ENCODE data around the gene FHIT. TPM values are rescaled to one million over a fixed set of nuclear protein-coding genes. Genes with fewer than 3 reads are reported as not detected.
A peak's percentile ranks its signal among the peaks of the same experiment; 100 is the strongest.

FHIT gene
- total and polyA plus RNA-seq, 2 experiments from 2014 or later = 0.22 to 0.90 TPM

DNA sequence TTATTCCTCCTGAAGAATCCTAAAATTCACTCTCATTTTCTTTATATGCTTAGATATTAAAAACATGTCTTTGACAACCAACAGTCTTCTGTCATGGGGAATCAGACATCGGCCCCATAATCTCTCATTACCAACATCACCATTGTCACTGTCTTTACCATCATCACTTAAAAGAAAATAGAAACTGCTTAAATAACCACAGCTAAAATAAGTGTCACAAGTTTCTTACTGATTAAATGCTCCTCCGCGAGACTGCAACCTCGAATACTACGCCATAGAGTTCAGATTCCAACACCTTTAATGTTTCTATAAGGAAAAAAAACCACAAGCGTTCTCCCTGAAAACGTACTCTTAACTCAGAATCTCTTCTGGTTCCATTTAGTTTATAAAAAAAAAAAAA, 1223.9 kb downstream of the FHIT start:
- no peaks in the 10 kb centered on the region for H3K36me3 ChIP-seq (ENCODE audit: low read depth)
- 85 to 87% methylated on average over 7 of the region's 7 CpGs for WGBS, 2 experiments (ENCODE audit: low coverage in 1 of 2, low lambda C conversion rate in 2 of 2, missing lambda C conversion rate in 2 of 2)
- H3K27ac ChIP-seq = no peak overlapping the region
- H3K27me3 ChIP-seq (replicated peaks; ENCODE audit: insufficient read depth) = no peaks in the 10 kb centered on the region
- peaks cover 14% of the 10 kb centered on the region; the same call in 1 of the 2 replicates for H3K4me1 ChIP-seq (ENCODE audit: insufficient read depth)
- no peaks in the 10 kb centered on the region for H3K79me2 ChIP-seq (ENCODE audit: insufficient read depth)
- H4K20me1 ChIP-seq (ENCODE audit: insufficient read depth) = no peaks in the 10 kb centered on the region
- H3K4me3 ChIP-seq = no peak overlapping the region
- in situ Hi-C loops (cut with MboI) = no loop called here
- TF ChIP-seq EZH2phosphoT487 (IDR thresholded peaks at IDR 0.05; ENCODE audit: insufficient read depth, low read depth) = no peak
- no peak for TF ChIP-seq EZH2 (IDR thresholded peaks at IDR 0.05; ENCODE audit: insufficient read depth, poor library complexity, severe bottlenecking)
- peaks cover 10% of the 10 kb centered on the region; the same call in 1 of the 2 replicates for H3F3A ChIP-seq (ENCODE audit: insufficient read depth)
- H3K4me2 ChIP-seq (ENCODE audit: unreplicated experiment) = no peak overlapping the region
- H2AFZ ChIP-seq = no peak overlapping the region
- no peaks in the 10 kb centered on the region for H3K9me2 ChIP-seq (ENCODE audit: insufficient read depth)
- no peak for DNase-seq
- H3K9ac ChIP-seq = no peak overlapping the region
- no peaks in the 10 kb centered on the region for H3K9me3 ChIP-seq (ENCODE audit: low read depth)

DNA sequence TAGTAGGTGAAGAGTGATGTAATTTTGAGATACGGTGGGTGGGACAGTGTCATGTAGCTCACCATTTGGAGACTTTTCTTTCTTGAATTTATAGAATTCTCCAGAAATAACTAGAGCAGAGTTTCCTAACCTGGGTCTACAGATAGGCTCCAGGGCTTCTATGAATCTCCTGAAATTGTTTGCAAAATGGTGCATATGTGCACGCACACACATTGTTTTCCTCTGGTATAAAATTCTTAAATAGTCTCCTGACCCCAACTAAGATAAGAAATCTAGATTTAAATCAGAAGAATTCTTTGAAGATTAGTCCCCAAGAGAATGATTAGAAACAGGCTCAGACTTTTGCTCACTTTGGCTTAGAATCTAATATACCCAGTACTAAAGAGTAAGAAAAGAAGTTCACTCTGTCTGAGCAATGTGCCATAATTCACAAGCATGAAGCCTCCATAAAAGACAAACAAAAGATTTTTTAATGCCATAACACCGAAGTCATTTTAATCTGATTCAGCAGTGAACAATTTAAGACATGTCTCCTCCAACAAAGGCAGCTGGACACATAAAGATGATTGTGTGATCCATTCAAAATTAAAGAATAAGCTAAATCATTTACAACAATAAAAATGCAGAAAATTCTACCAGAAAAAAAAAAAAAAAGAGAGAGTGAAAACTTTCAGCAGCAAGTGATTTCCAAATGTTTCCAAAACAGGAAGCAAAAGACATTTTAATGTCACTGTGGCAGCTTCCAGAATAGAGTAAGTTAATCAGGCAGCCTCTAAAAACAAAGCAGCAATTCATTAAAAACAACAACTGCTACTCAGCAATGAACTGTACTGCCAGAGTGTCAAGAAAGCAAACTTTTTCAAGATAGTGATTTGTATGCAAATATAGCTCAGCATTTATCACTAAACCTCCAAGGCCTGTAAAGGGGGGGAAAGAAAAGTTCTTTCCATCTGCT, 1225.9 kb downstream of the FHIT start:
- WGBS, 2 experiments (ENCODE audit: low coverage in 1 of 2, low lambda C conversion rate in 2 of 2, missing lambda C conversion rate in 2 of 2) = 37 to 43% methylated on average over 3 of the region's 3 CpGs

DNA sequence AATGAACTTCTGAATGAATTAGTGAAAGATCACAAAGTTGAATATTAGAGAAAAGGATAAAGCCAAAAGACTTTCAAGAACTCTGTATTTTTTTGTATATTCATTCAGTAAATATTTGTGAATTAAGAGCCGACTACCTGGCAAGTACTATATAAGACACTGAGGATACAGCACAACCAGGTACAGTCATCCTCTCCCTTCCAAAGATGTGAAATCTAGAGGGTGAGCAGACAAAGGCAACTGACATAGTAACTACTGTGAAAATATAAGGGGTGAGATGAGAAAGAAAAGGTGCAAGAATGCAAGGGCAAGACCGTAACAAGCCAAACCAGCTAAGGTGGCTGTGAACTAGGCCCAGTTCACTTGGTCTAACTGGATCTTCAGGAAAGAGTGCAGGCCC, 1226.9 kb downstream of the FHIT start:
- no peaks in the 10 kb centered on the region for H3K9me3 ChIP-seq (ENCODE audit: low read depth)
- 91 to 95% methylated on average over 2 of the region's 2 CpGs for WGBS, 2 experiments (ENCODE audit: low coverage in 1 of 2, low lambda C conversion rate in 2 of 2, missing lambda C conversion rate in 2 of 2)

More for the DNA sequence above, 1225.9 kb downstream of the FHIT start:
- H3K4me1 ChIP-seq (ENCODE audit: insufficient read depth) = peaks cover 14% of the 10 kb centered on the region; the same call in 1 of the 2 replicates
- H3K4me2 ChIP-seq (ENCODE audit: unreplicated experiment) = peak overlapping the region; percentile 46
- H3K36me3 ChIP-seq (ENCODE audit: low read depth) = no peaks in the 10 kb centered on the region
- no peaks in the 10 kb centered on the region for H4K20me1 ChIP-seq (ENCODE audit: insufficient read depth)
- DNase-seq = peak; percentile 44
- no peaks in the 10 kb centered on the region for H3K9me3 ChIP-seq (ENCODE audit: low read depth)
- no peak for TF ChIP-seq EZH2phosphoT487 (IDR thresholded peaks at IDR 0.05; ENCODE audit: insufficient read depth, low read depth)
- TF ChIP-seq EZH2 (IDR thresholded peaks at IDR 0.05; ENCODE audit: insufficient read depth, poor library complexity, severe bottlenecking) = no peak
- no peaks in the 10 kb centered on the region for H3K27me3 ChIP-seq (replicated peaks; ENCODE audit: insufficient read depth)
- no peak overlapping the region; the same call in 1 of the 2 replicates for H3K27ac ChIP-seq
- peaks cover 10% of the 10 kb centered on the region; the same call in 1 of the 2 replicates for H3F3A ChIP-seq (ENCODE audit: insufficient read depth)
- no peak overlapping the region for H3K9ac ChIP-seq
- in situ Hi-C loops (cut with MboI) = no loop called here
- no peaks in the 10 kb centered on the region for H3K79me2 ChIP-seq (ENCODE audit: insufficient read depth)
- peak overlapping the region; percentile 46 for H2AFZ ChIP-seq
- H3K9me2 ChIP-seq (ENCODE audit: insufficient read depth) = no peaks in the 10 kb centered on the region
- H3K4me3 ChIP-seq = no peak overlapping the region

DNA sequence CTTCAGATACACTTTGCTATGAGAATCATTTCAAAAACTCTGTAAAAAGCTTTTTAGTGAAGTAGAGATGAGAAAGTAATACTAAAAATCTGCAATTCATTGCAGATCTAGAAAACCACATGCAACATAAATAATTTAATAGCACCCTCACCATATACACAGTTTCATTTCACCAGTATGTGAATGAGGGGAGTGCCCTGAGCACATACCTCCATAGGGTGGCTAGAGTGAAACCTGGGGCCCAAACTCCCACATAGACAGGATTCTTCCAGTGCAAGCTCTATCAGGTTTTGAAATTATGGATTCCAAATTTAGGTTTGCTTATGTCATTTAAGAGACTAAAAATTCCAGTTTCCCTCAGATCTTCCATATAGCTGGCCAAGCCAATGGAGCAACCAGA, 1228.1 kb downstream of the FHIT start:
- H3K9me2 ChIP-seq (ENCODE audit: insufficient read depth) = no peaks in the 10 kb centered on the region
- H3K27me3 ChIP-seq (replicated peaks; ENCODE audit: insufficient read depth) = no peaks in the 10 kb centered on the region
- H3K79me2 ChIP-seq (ENCODE audit: insufficient read depth) = no peaks in the 10 kb centered on the region
- no peak overlapping the region for H3K4me3 ChIP-seq
- TF ChIP-seq EZH2phosphoT487 (IDR thresholded peaks at IDR 0.05; ENCODE audit: insufficient read depth, low read depth) (no peak), EZH2 (IDR thresholded peaks at IDR 0.05; ENCODE audit: insufficient read depth, poor library complexity, severe bottlenecking) (no peak)
- H2AFZ ChIP-seq = no peak overlapping the region
- no peaks in the 10 kb centered on the region for H4K20me1 ChIP-seq (ENCODE audit: insufficient read depth)
- H3K4me1 ChIP-seq (ENCODE audit: insufficient read depth) = peaks cover 14% of the 10 kb centered on the region; the same call in 1 of the 2 replicates
- in situ Hi-C loops (cut with MboI) = no loop called here
- no peak overlapping the region for H3K4me2 ChIP-seq (ENCODE audit: unreplicated experiment)
- H3K36me3 ChIP-seq (ENCODE audit: low read depth) = no peaks in the 10 kb centered on the region
- H3K27ac ChIP-seq = no peak overlapping the region
- H3K9ac ChIP-seq = no peak overlapping the region
- peaks cover 10% of the 10 kb centered on the region; the same call in 1 of the 2 replicates for H3F3A ChIP-seq (ENCODE audit: insufficient read depth)
- no peak for DNase-seq
- H3K9me3 ChIP-seq (ENCODE audit: low read depth) = no peaks in the 10 kb centered on the region

More for the DNA sequence above, 1226.9 kb downstream of the FHIT start:
- DNase-seq = no peak
- no peaks in the 10 kb centered on the region for H3K79me2 ChIP-seq (ENCODE audit: insufficient read depth)
- H3K4me3 ChIP-seq = no peak overlapping the region
- no peak overlapping the region for H3K4me2 ChIP-seq (ENCODE audit: unreplicated experiment)
- TF ChIP-seq EZH2 (IDR thresholded peaks at IDR 0.05; ENCODE audit: insufficient read depth, poor library complexity, severe bottlenecking) = no peak
- TF ChIP-seq EZH2phosphoT487 (IDR thresholded peaks at IDR 0.05; ENCODE audit: insufficient read depth, low read depth) = no peak
- in situ Hi-C loops (cut with MboI) = no loop called here
- H4K20me1 ChIP-seq (ENCODE audit: insufficient read depth) = no peaks in the 10 kb centered on the region
- no peak overlapping the region for H3K27ac ChIP-seq
- H3K36me3 ChIP-seq (ENCODE audit: low read depth) = no peaks in the 10 kb centered on the region
- no peaks in the 10 kb centered on the region for H3K27me3 ChIP-seq (replicated peaks; ENCODE audit: insufficient read depth)
- H3K4me1 ChIP-seq (ENCODE audit: insufficient read depth) = peaks cover 14% of the 10 kb centered on the region; the same call in 1 of the 2 replicates
- no peaks in the 10 kb centered on the region for H3K9me2 ChIP-seq (ENCODE audit: insufficient read depth)
- no peak overlapping the region for H2AFZ ChIP-seq
- H3F3A ChIP-seq (ENCODE audit: insufficient read depth) = peaks cover 10% of the 10 kb centered on the region; the same call in 1 of the 2 replicates
- no peak overlapping the region for H3K9ac ChIP-seq

All from GM23248 (cell line).